HG03521 (cell line): Measurements from ENCODE around the gene COL4A2.
"Not testable (repeated sequence)": the region's sequence is repeated elsewhere in the genome, so short reads cannot be mapped to it uniquely, and the experiment has no call there.

ENCODE experiments used
- ATAC-seq: cut with Tn5 transposase; IDR thresholded peaks from one replicate; pipeline ENCODE4 v1.9.1; 2021; ENCODE audit warnings: mild to moderate bottlenecking, moderate library complexity; ENCODE audit not compliant: unreplicated experiment

COL4A2 gene

GRCh38 chr13:110486880-110487279 lies 179.8 kb downstream of the COL4A2 start:
- ATAC-seq, result not testable (repeated sequence)

DNA sequence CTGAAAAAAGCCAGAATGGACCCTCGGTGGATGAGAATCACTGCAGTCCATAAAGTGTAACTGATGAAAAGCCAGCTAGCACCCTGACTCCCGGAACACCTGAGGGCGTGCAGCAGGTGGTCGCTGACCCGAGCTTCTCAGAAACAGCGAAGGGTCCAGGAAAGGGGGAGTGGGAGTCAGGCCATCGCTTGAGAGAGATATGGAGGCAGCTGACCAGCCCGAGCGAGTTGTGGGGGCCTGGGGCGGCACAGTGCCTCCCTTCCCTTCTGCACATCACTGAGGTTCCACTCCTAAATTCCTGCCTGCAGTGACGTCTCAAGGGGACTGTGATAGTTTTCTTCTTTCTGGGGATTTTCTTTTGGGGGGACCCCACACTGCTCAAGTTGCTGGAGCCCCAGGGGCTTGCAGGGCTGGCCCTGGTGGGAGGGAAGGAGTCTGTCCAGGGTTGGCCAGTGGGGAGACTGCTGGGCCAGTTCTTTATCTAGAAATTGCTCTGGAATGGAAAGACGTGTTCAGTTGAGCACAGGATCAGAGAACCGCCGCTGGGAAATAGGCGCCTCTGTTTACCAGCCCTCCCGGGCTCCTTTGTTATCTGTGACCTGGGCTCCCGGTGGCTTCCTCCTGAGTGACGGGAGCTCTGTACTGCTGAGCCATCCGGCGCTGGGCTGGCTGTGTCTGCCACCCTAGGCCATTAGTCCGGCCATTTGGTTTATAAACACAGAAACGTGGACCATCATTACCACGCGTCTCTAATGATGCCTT lies 183.1 kb downstream of the COL4A2 start:
- ATAC-seq, result no peak

DNA sequence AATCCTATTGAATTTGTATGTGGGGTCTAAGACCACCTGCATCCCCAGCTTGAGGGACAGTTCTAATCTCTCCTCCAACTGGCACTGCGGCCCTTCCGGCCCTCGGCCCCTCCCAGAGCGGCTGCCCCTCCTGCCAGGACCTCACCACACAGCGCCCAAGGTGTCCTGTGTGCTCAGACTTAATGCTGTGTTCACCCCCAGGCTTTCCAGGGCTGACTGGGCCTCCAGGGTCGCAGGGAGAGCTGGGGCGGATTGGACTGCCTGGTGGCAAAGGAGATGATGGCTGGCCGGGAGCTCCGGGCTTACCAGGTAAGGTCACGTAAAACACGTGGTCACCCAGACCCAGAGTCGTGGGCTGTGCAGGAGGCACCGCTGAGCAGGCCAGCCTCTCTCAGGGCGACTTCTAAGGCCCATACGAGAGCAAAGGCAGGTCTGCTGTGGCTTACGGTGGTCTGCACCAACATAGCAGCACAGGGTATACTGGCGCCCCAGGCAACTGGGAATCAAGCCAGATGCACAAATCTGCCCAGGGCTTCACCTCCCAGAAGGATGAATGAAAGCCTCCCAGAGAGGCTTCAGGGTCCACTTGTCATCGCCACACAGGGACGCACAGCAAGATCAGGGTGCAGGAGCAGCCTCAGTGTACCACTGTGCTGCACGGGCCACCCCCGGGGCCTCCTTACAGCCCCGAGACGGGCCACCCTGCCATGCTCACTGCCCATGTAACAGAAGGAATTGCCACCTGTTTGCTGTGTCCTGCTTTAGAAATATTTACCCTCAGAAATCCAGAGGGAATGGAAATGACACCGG lies 185.0 kb downstream of the COL4A2 start:
- no peak for ATAC-seq

DNA sequence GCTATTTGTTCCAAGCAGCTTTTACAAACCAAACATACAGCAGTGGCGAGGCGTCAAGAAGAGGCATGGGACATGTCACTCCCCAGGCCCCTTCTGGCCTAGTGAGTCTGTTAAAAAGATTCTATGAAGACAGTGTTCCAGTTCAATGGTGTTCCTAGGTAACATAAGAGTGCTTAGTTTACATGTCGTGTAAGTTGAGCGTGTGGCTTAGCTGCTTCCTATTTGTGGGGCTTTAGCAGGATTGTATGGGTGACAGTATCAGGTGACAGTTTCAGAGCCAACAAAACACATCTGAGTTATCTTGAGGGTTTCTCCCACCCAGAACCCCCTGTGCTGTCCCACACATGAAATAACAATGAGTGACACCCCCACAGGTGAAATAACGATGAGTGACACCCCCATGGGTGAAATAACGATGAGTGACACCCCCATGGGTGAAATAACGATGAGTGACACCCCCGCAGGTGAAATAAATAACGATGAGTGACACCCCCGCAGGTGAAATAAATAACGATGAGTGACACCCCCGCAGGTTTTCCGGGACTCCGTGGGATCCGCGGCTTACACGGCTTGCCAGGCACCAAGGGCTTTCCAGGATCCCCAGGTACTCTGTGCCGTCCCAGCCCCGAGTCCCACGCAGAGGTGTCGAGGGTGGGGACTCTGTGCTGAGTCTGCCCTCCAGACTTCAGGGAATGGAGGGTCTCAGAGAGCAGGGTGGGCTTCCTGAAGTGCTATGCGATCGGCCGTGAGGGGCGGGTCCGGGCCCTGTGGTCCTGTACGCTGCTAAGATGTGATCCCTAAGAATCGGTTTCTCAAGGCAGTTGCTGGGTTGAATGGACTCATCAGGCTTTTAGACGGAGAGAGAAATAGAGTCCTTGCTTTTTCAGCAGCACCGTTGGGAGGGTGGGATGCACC lies 185.9 kb downstream of the COL4A2 start:
- no peak for ATAC-seq

DNA sequence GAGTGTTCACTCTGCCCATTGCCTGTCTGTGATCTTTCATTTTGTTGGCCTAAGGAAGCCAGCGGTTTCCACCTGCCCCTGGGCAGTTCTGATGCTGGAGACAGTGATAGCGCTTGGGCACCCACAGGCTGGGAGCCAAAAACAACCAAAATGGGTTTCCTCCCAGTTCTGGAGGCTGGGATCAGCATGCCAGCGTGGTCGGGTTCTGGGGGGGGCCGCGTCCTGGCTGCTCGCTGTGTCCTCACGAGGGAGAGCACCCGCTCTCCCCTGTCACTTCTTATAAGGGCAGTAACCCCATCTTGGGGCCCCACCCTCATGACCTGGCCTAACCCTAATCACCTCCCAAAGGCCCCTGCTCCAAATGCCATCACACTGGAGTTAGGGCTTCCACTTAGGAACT lies 186.5 kb downstream of the COL4A2 start:
- no peak for ATAC-seq

DNA sequence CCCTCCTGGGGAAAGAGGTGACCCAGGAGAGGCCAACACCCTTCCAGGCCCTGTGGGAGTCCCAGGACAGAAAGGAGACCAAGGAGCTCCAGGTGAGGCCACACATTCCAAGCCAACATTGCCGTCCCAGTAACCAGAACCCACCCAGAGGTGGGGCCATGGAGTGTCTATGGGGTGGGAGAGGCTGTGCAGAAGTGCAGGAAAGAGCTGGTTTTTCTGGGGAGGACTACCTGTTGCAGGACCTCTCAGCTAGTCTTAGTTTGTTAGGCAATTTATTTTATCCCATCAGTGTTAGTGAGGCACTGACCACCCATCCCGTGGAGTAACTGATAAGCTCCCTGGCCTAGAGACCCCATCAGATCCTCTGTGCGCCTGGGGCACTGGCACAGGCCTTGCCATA lies 188.3 kb downstream of the COL4A2 start:
- no peak for ATAC-seq

DNA sequence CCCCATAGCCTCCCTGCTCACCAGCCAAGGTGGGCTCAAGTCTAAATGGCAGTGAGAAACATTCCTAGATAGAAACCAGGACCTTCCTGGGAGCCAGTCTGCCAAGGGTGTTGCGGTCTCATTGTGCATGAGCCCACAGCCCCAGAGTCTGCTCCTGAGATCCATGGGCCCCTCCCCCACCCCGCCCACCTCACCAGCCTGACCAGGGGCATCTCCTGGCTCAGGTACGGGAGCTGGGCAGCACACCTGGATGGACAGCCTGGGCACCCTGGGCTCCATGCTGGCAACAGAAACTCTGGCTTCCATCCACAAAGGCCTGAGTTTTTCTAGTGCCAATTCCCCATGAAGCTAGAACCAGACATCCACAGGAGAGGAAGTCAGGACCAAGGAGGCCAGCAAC lies 188.8 kb downstream of the COL4A2 start:
- ATAC-seq, result no peak

- no peak for ATAC-seq
Observed at GRCh38 chr13:110496281-110496680, 189.2 kb downstream of the COL4A2 start.

DNA sequence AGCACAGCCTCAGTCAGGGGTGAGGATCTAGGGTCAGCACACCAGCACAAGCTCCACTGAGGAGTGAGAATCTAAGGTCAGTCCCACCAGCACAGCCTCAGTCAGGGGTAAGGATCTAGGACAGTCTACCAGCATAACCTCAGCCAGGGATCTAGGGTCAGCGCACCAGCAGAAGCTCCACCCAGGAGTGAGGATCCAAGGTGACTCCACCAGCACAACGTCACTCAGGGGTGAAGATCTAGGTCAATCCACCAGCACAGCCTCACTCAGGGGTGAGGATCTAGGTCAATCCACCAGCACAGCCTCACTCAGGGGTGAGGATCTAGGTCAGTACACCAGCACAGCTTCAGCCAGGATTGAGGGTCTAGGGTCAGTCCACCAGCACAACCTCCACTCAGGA lies 189.9 kb downstream of the COL4A2 start:
- no peak for ATAC-seq

GRCh38 chr13:110497896-110498295 lies 190.8 kb downstream of the COL4A2 start:
- ATAC-seq, result not testable (repeated sequence)

GRCh38 chr13:110498327-110498726 lies 191.2 kb downstream of the COL4A2 start:
- no peak for ATAC-seq

DNA sequence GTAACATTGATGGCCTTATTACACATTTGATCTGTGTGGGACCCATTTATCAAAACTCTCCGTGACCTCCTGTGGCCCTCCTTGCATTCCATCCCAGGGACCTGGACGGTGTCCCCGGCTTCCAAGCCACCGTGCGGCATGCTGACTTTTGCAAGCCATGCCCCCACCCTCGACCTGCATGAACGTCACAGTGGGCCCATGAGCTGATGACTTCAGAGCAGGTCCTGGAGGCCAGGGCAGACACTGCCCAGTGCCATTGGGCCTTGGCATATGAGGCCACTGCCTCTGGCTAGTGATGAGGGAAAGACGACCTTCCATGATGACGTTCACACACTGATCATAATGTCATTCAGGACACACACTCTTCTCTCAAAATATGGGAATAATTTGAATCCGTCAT lies 191.7 kb downstream of the COL4A2 start:
- no peak for ATAC-seq

- ATAC-seq, result no peak
Observed at GRCh38 chr13:110499621-110500281, 192.7 kb downstream of the COL4A2 start.

DNA sequence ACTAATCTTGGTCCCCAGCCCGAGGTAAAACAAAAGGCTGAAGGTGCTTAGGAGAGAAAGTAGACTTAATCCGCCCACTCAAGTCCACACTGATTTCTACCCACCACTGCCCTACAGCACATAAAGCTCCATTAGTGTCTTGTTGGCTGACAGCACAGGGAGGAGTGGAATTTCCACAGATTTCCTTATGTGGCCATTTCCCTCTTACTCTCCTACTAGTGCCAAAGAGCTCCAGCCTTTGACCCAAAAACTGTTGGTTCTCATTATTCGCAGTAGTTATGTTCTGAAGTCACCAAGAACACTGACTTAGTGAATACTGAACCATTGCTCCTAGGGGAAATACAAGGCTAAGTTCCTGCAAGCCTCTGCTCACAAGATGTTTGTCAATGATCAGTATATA lies 193.3 kb downstream of the COL4A2 start:
- ATAC-seq, result no peak

DNA sequence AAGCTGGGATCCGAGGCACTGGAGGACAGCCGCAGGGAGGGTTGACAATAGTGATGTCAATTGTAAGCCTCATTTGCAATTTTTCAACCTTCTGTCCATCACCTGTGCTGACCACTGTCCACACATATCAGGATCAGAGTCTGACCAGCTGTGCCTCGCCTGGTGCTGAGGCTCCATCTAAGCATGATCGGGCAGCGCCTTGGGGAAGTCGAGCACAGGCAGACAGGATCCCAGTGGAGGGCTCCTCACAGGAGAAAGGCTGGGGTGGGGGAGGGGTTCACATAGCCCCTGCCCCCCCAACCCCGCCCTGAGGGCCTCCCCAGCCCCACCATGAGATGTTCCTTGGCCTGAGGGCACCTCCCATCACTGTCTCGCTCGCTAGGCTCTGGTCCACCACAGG lies 194.1 kb downstream of the COL4A2 start:
- ATAC-seq, result no peak

GRCh38 chr13:110503037-110503901 lies 196.2 kb downstream of the COL4A2 start:
- no peak for ATAC-seq

DNA sequence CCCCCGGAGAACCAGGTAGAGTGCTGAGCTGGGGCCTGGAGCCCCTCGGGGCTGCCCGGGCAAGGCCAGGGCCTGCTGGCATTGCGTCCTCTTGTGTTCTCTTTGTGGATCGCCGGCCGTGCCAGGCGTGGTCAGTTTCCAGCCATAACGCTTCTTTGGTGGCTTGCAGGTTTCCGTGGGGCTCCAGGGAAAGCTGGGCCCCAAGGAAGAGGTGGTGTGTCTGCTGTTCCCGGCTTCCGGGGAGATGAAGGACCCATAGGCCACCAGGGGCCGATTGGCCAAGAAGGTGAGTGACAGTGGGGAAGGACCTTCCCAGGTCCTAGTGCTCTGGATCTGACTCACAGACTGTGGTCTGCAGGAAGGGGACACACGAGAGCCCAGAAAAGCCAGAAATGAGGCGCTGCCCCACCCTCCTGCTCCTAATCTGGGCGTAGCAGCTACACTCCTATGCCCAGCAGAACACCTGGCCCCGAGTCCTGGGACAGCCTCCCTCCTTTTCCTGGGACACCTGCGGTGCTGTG lies 197.0 kb downstream of the COL4A2 start:
- no peak for ATAC-seq

DNA sequence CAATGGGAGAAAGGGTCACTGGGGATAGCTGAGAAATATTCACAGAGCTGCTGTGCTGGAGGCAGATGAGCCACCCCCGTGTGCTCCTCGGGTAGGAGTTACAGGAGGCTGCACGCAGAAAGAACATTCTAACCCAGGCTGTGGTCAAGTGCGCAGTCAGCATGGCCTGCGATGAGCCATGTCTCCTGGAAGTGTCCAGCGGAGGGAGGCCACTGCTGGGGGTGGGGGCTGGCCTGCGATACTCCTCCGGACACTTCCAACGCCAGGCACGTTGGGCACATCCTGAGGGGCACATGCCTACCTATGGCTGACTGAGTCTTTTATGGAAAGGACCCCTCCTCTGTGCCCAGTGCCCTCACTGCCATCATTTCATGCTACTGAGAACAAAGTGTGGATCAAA lies 198.5 kb downstream of the COL4A2 start:
- no peak for ATAC-seq

DNA sequence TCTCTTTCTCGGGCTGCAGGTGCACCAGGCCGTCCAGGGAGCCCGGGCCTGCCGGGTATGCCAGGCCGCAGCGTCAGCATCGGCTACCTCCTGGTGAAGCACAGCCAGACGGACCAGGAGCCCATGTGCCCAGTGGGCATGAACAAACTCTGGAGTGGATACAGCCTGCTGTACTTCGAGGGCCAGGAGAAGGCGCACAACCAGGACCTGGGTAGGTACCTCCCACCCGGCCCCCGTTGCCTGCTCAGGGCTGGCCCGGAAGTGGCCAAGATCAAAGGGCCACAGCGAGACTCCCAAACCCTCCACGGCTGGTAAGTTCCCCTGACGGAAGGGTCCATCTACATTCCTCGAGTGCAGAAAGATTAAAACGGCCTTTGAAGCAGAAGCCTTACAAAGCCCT lies 199.3 kb downstream of the COL4A2 start:
- ATAC-seq, result no peak
